DND-41 (cell line): ENCODE data around the gene MEIG1.

ENCODE experiments used
- EZH2 ChIP-seq: IDR thresholded peaks from 3 replicates; pipeline ENCODE4 v1.6.1; 2012; ENCODE audit warnings: borderline replicate concordance, low read depth, mild to moderate bottlenecking, moderate library complexity, low read length, inconsistent platforms; ENCODE audit not compliant: severe bottlenecking
- TF ChIP-seq, protein P1 (sequence below): IDR thresholded peaks from 2 replicates; pipeline ENCODE4 v1.5.1; 2012; ENCODE audit warnings: borderline replicate concordance, low read length, moderate library complexity, mild to moderate bottlenecking; ENCODE audit not compliant: poor library complexity, severe bottlenecking; ENCODE audit errors: extremely low read depth

GRCh38 chr10:14911801-14912200 is 47.4 kb upstream of the MEIG1 start:
- TF ChIP-seq, protein P1, sequence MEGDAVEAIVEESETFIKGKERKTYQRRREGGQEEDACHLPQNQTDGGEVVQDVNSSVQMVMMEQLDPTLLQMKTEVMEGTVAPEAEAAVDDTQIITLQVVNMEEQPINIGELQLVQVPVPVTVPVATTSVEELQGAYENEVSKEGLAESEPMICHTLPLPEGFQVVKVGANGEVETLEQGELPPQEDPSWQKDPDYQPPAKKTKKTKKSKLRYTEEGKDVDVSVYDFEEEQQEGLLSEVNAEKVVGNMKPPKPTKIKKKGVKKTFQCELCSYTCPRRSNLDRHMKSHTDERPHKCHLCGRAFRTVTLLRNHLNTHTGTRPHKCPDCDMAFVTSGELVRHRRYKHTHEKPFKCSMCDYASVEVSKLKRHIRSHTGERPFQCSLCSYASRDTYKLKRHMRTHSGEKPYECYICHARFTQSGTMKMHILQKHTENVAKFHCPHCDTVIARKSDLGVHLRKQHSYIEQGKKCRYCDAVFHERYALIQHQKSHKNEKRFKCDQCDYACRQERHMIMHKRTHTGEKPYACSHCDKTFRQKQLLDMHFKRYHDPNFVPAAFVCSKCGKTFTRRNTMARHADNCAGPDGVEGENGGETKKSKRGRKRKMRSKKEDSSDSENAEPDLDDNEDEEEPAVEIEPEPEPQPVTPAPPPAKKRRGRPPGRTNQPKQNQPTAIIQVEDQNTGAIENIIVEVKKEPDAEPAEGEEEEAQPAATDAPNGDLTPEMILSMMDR, result no peak
- TF ChIP-seq EZH2, result no peak
